Fibroblast of lung (primary cell): ENCODE results near the gene MSS51.
A peak's percentile ranks its signal among the peaks of the same experiment; 100 is the strongest.

Experiments used
- CTCF ChIP-seq, 2 donors: IDR thresholded peaks in 1 of 2; conservative IDR thresholded peaks in 1 of 2; 1 replicate in 1 of 2; 2 replicates in 1 of 2; pipeline ENCODE4 v1.5.1; 2011 to 2012; ENCODE audit warnings: low read length in 2 of 2, control low read depth in 1 of 2, inconsistent platforms in 1 of 2, low read depth in 1 of 2, mild to moderate bottlenecking in 1 of 2
- EZH2 ChIP-seq: IDR thresholded peaks from 2 replicates; pipeline ENCODE4 v1.5.1; 2012; ENCODE audit warnings: low read length, control low read depth, mild to moderate bottlenecking; ENCODE audit errors: missing control alignments

- TF ChIP-seq CTCF (conservative IDR thresholded peaks at IDR 0.05 in 1 of 2, IDR thresholded peaks at IDR 0.05 in 1 of 2; ENCODE audit: low read depth in 1 of 2, low read length in 2 of 2) (peak; percentile 22 to 29), EZH2 (no peak)
These were observed 19.7 kb downstream of the MSS51 start, which contains the start of gene ANXA7 for GRCh38 chr10:73413528-73414229.
